K562 (cell line): Measurements from ENCODE around the gene GALNT18. TPM values are rescaled to one million over a fixed set of nuclear protein-coding genes. Genes with fewer than 3 reads are reported as not detected.

Source experiments
- ATAC-seq: fragments of 200-7000 bp; cut with Tn5 transposase; 3 replicates; pipeline ENCODE4 v1.9.1; 2020; ENCODE audit warnings: moderate library complexity
- BruUV-seq: library from RNA; stranded (reverse); fragments of 400-500 nt; replicated peaks from 2 replicates; lab custom pipeline; 2021; lab: Mats Ljungman, UMichigan
- CTCF ChIA-PET: fragments of 300-600 bp; formaldehyde crosslinking; extraction: SDS; loops from one replicate; lab custom pipeline; 2021; ENCODE audit warnings: low intra/inter-chr PET ratio; lab: Yijun Ruan, JAX
- POLR2A ChIA-PET: fragments of 300-600, 350-650 bp; sonication (Branson Sonifier 250); formaldehyde crosslinking; extraction: SDS; loops from one replicate; lab custom pipeline; 2021; ENCODE audit warnings: antibody characterized with exemption, inconsistent platforms; lab: Yijun Ruan, JAX
- DNase-seq, 4 experiments: peaks; one replicate each; pipeline versions ENCODE4 v3.0.0 to v3.0.0-alpha.2; 2011 to 2018; ENCODE audit warnings: low spot score in 3 of 4, mixed read lengths in 3 of 4; ENCODE audit errors: extremely low read depth in 1 of 4
- FAIRE-seq: peaks from 2 replicates; lab custom pipeline; 2011; peaks lifted over from hg19 to GRCh38; lab: Jason Lieb, UNC
- H2AFZ ChIP-seq: 2 replicates; pipeline ENCODE4 v1.6.0; 2011; ENCODE audit warnings: low read depth, low read length, control low read depth, inconsistent platforms
- H3K27ac ChIP-seq: fragments of 200-600 bp; 3 replicates; pipeline ENCODE4 v1.8.0; 2011; ENCODE audit warnings: low read depth, mild to moderate bottlenecking, control low read depth, inconsistent platforms, low read length, moderate library complexity, mixed read lengths; ENCODE audit errors: extremely low read depth
- H3K27me3 ChIP-seq, 2 experiments: fragments of 300-600 bp in 1 of 2; 2 replicates in 1 of 2; 3 replicates in 1 of 2; pipeline versions ENCODE4 v1.6.0 to v1.8.0; 2011; ENCODE audit warnings: inconsistent platforms in 2 of 2, low read length in 2 of 2, mild to moderate bottlenecking in 1 of 2, mixed read lengths in 1 of 2, moderate library complexity in 1 of 2; ENCODE audit not compliant: control insufficient read depth in 2 of 2, insufficient read depth in 2 of 2
- H3K36me3 ChIP-seq: fragments of 300-600 bp; 3 replicates; pipeline ENCODE4 v1.8.0; 2011; ENCODE audit warnings: mild to moderate bottlenecking, low read length, inconsistent platforms; ENCODE audit not compliant: control insufficient read depth, insufficient read depth
- H3K4me1 ChIP-seq, 2 experiments: fragments of 200-600 bp in 1 of 2; replicated peaks in 1 of 2; 2 replicates in 1 of 2; 3 replicates in 1 of 2; pipeline versions ENCODE4 v1.5.1 to v1.8.0; 2011; ENCODE audit warnings: inconsistent platforms in 2 of 2, low read length in 2 of 2, mild to moderate bottlenecking in 1 of 2, mixed read lengths in 1 of 2, moderate library complexity in 1 of 2; ENCODE audit not compliant: control insufficient read depth in 2 of 2, insufficient read depth in 2 of 2
- H3K4me2 ChIP-seq: 2 replicates; pipeline ENCODE4 v1.6.1; 2011; ENCODE audit warnings: low read length, control low read depth, inconsistent platforms, mixed read lengths; ENCODE audit not compliant: insufficient read depth
- H3K4me3 ChIP-seq: fragments of 200-600 bp; sonication (generic), shearing (Covaris generic); 2 replicates; pipeline ENCODE4 v1.5.1; 2016; ENCODE audit warnings: control low read depth, inconsistent platforms
- H3K79me2 ChIP-seq: fragments of 200-600 bp; 3 replicates; pipeline ENCODE4 v1.8.0; 2011; ENCODE audit warnings: low read length, inconsistent platforms; ENCODE audit not compliant: control insufficient read depth, insufficient read depth
- H3K9ac ChIP-seq, 2 experiments: 2 replicates each; pipeline versions ENCODE4 v1.6.0 to v1.6.1; 2011; ENCODE audit warnings: low read depth in 2 of 2, low read length in 2 of 2, control low read depth in 1 of 2, inconsistent platforms in 1 of 2, mild to moderate bottlenecking in 1 of 2, mixed read lengths in 1 of 2; ENCODE audit not compliant: insufficient read depth in 1 of 2
- H3K9me1 ChIP-seq: one replicate; pipeline ENCODE4 v1.6.0; 2011; ENCODE audit warnings: inconsistent platforms, mild to moderate bottlenecking, low read length, moderate library complexity; ENCODE audit not compliant: control insufficient read depth, insufficient read depth
- H3K9me3 ChIP-seq: replicated peaks from 2 replicates; pipeline ENCODE4 v1.5.1; 2011; ENCODE audit warnings: low read depth, low read length, inconsistent platforms; ENCODE audit not compliant: control insufficient read depth, insufficient read depth
- H4K20me1 ChIP-seq: replicated peaks from 2 replicates; pipeline ENCODE4 v1.6.1; 2011; ENCODE audit warnings: low read length, inconsistent platforms, mixed read lengths; ENCODE audit not compliant: control insufficient read depth, insufficient read depth
- CREM ChIP-seq: IDR thresholded peaks from 2 replicates; pipeline ENCODE4 v1.6.1; 2014; ENCODE audit warnings: antibody characterized with exemption, low read depth
- HEY1 ChIP-seq: fragments of 250-450 bp; sonication (Bioruptor Pico); IDR thresholded peaks from 2 replicates; pipeline ENCODE4 v1.5.0; 2020; ENCODE audit warnings: mild to moderate bottlenecking, moderate library complexity, borderline replicate concordance
- MAZ ChIP-seq, 2 experiments: fragments of 450-650 bp in 1 of 2; sonication (generic) in 1 of 2; formaldehyde crosslinking; IDR thresholded peaks in 1 of 2; conservative IDR thresholded peaks in 1 of 2; 2 replicates each; pipeline versions ENCODE4 v1.4.0 to v1.5.0; 2020; ENCODE audit warnings: mild to moderate bottlenecking in 1 of 2, missing genetic modification reagents in 1 of 2
- PYGO2 ChIP-seq: fragments of 450-650 bp; IDR thresholded peaks from 2 replicates; pipeline ENCODE4 v1.6.1; 2016; ENCODE audit warnings: mild to moderate bottlenecking, missing genetic modification characterization, moderate library complexity, missing compliant biosample characterization
- SRSF7 ChIP-seq: fragments of 200-400 bp; formaldehyde crosslinking; optimal IDR thresholded peaks from 2 replicates; pipeline ENCODE3; 2017; ENCODE audit warnings: mild to moderate bottlenecking, low read depth, low read length
- ZFP1 ChIP-seq: fragments of 450-650 bp; formaldehyde crosslinking; IDR thresholded peaks from 2 replicates; pipeline ENCODE4 v1.4.0; 2020; ENCODE audit warnings: mild to moderate bottlenecking, mixed read lengths
- ZNF146 ChIP-seq: IDR thresholded peaks from one replicate; pipeline ENCODE4 v1.6.1; 2018; ENCODE audit warnings: missing compliant biosample characterization; ENCODE audit not compliant: unreplicated experiment
- ZNF274 ChIP-seq: IDR thresholded peaks from 2 replicates; pipeline ENCODE4 v1.6.1; 2011; ENCODE audit warnings: low read depth, mild to moderate bottlenecking, low read length, moderate library complexity, borderline replicate concordance
- ZNF277 ChIP-seq: fragments of 250-450 bp; sonication (Bioruptor Pico); IDR thresholded peaks from 2 replicates; pipeline ENCODE4 v1.8.0; 2022; ENCODE audit warnings: inconsistent platforms, mild to moderate bottlenecking, moderate library complexity, borderline replicate concordance
- ZNF445 ChIP-seq: fragments of 250-450 bp; sonication (Bioruptor Pico); IDR thresholded peaks from 2 replicates; pipeline ENCODE4 v1.4.0; 2020; ENCODE audit warnings: low read depth, mild to moderate bottlenecking, moderate library complexity
- ZNF644 ChIP-seq: fragments of 200-800 bp; sonication (Bioruptor generic); IDR thresholded peaks from 2 replicates; pipeline ENCODE4 v1.6.1; 2016; ENCODE audit warnings: low read depth, missing genetic modification characterization, missing compliant biosample characterization
- ZNF785 ChIP-seq: fragments of 250-450 bp; sonication (Bioruptor Pico); IDR thresholded peaks from 2 replicates; pipeline ENCODE4 v1.4.0; 2020; ENCODE audit warnings: mild to moderate bottlenecking
- WGBS: fragments of 100-300 bp; shearing (Covaris generic); methylation state at CpG from one replicate; pipeline ENCODE4 v1.1.6; 2016; ENCODE audit warnings: low coverage, mixed read lengths; ENCODE audit not compliant: insufficient coverage; ENCODE audit errors: missing lambda C conversion rate; 5-methylcytosine and 5-hydroxymethylcytosine counted together
- in situ Hi-C: fragments of 300-500 bp; cut with MboI; formaldehyde crosslinking; loops from 4 replicates; pipeline ENCODE4 v1.15.0; 2018; ENCODE audit warnings: inconsistent platforms, mixed read lengths
- intact Hi-C: fragments of 100-400 bp; cut with micrococcal nuclease; formaldehyde crosslinking; loops from 2 replicates; pipeline ENCODE4 v1.14.2; 2022
- polyA plus RNA-seq, 8 experiments: library from polyadenylated mRNA; depleted of rRNA in 4 of 8; stranded (reverse) in 5 of 8; unstranded in 3 of 8; fragments of >200 nt; fragmentation: Nextera tagmentation in 2 of 8; fragmentation: Illumina TruSeq in 1 of 8; extraction: Ambion mirVana in 2 of 8; extraction: Trizol in 1 of 8; gene quantifications; 2 replicates each; pipeline versions ENCODE4 v1.2.1 to v1.2.3, GENCODE V29; 2011 to 2014; ENCODE audit warnings: inconsistent platforms in 1 of 8, missing spikeins in 1 of 8
- total RNA-seq, 7 experiments: library from RNA; depleted of rRNA in 6 of 7; stranded (reverse); fragments of >200 nt in 6 of 7; fragmentation: Illumina TruSeq in 2 of 7; extraction: Trizol in 2 of 7; gene quantifications; 2 replicates each; pipeline versions ENCODE4 v1.2.1 to v1.2.3, GENCODE V29; 2011 to 2021; ENCODE audit warnings: low replicate concordance in 1 of 7
- TF ChIP-seq, protein P1 (sequence below): fragments of 250-450 bp; sonication (Bioruptor Pico); IDR thresholded peaks from 2 replicates; pipeline ENCODE4 v1.8.0; 2021; ENCODE audit warnings: moderate library complexity, mild to moderate bottlenecking, inconsistent platforms

Gene GALNT18
- total and polyA plus RNA-seq, 9 of the 15 experiments (the other 6 are each of a cell fraction or from before 2014, with no cell fraction given) = not detected

DNA sequence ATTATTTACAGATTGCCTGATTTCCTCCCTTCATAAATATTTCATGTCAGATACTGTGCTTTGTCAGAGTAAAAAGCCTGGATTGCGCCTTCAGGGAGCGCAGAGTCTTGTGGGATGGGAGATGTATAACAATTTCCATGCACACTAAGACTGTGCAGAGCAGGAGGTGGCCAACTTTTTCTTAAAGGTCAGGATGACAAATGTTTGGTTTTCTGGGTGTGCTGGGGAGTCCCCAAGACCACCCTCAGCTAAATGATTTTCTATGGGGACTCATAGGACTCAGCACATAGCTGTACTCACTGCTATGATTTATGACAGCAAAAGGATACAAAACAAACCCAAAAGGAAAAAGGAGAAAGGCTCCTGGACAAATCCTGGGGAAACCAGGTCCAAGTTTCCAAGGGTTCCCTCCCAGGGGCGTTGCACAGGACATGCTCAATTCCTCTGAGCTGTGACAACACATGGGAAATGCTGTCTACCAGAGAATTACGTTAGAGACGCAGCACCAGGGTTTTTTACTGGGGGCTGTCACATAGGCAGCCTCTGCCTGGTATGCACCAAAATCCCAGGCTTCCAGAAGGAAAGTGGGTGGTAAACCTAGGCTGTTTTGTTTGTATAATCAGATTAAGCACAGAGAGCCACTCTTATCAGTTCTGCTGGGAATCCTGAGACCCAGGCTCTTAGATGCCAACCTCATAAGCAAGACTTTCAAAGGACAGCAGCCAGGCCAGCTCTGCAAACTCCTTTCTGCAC is 327.8 kb downstream of the GALNT18 start:
- H2AFZ ChIP-seq = no peak overlapping the region
- 0 out of 2 replicates have a peak, but pooled peaks cover 3% of the 10 kb centered on the region for H4K20me1 ChIP-seq
- no peak overlapping the region for H3K27ac ChIP-seq
- no peaks in the 10 kb centered on the region for H3K79me2 ChIP-seq
- no TSS peak for BruUV-seq
- H3K27me3 ChIP-seq = peaks cover 0 to 31% of the 10 kb centered on the region in 2 experiments; a peak in 3 of 5 replicates
- POLR2A ChIA-PET = interaction anchor here (0.6 kb wide), 1 partner anchor 44 kb away, joined by 3 read pairs; no protein-coding TSS in a partner anchor
- FAIRE-seq (no peak), ATAC-seq (no peak), DNase-seq (no peak)
- no peaks in the 10 kb centered on the region for H3K4me1 ChIP-seq
- CTCF ChIA-PET = interaction anchor here (0.6 kb wide), 1 partner anchor 26 kb away, joined by 3 read pairs; no protein-coding TSS in a partner anchor
- intact Hi-C loops (no loop called here), in situ Hi-C loops (no loop called here)
- no peaks in the 10 kb centered on the region for H3K9me1 ChIP-seq
- H3K4me3 ChIP-seq = no peak overlapping the region
- TF ChIP-seq HEY1 = no peak
- H3K9me3 ChIP-seq = no peaks in the 10 kb centered on the region
- no peak overlapping the region for H3K4me2 ChIP-seq
- H3K36me3 ChIP-seq = no peaks in the 10 kb centered on the region
- WGBS = 0% methylated on average over 5 of the region's 5 CpGs
- H3K9ac ChIP-seq = no peak overlapping the region

GRCh38 chr11:11292839-11293238 is 329.0 kb downstream of the GALNT18 start:
- ChIA-PET POLR2A (interaction anchor here (0.6 kb wide), 1 partner anchor 9 kb away, joined by 3 read pairs; no protein-coding TSS in a partner anchor), CTCF (no interaction called here)
- Histone ChIP-seq H3K4me2 (no peak overlapping the region), H3K9ac (no peak overlapping the region), H3K4me1 (no peaks in the 10 kb centered on the region), H3K9me3 (no peaks in the 10 kb centered on the region), H4K20me1 (0 out of 2 replicates have a peak, but pooled peaks cover 3% of the 10 kb centered on the region), H3K27ac (no peak overlapping the region), H3K79me2 (no peaks in the 10 kb centered on the region), H3K27me3 (peaks cover 0 to 29% of the 10 kb centered on the region in 2 experiments; a peak in 3 of 5 replicates), H2AFZ (no peak overlapping the region), H3K9me1 (no peaks in the 10 kb centered on the region), H3K4me3 (no peak overlapping the region), H3K36me3 (no peaks in the 10 kb centered on the region)
- in situ Hi-C loops = no loop called here
- WGBS = 0% methylated on average over 12 of the region's 12 CpGs
- BruUV-seq = no TSS peak
- FAIRE-seq = no peak
- ATAC-seq = no peak
- DNase-seq = no peak
- intact Hi-C loops = no loop called here
- TF ChIP-seq ZNF146 = no peak
- TF ChIP-seq CREM = no peak
- TF ChIP-seq ZNF644 = no peak
- TF ChIP-seq ZFP1 (CRISPR knock-in tag) = no peak
- no peak for TF ChIP-seq ZNF274
- TF ChIP-seq ZNF277 (CRISPR knock-in tag) = no peak
- no peak for TF ChIP-seq PYGO2 (tag)
- TF ChIP-seq ZNF445 (CRISPR knock-in tag) = no peak
- no peak for TF ChIP-seq ZNF785
- TF ChIP-seq, protein P1, sequence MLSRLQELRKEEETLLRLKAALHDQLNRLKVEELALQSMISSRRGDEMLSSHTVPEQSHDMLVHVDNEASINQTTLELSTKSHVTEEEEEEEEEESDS (CRISPR knock-in tag) = no peak
- TF ChIP-seq SRSF7 = no peak
- no peak for TF ChIP-seq HEY1
- no peak for TF ChIP-seq MAZ (CRISPR knock-in tag; conservative IDR thresholded peaks at IDR 0.05 in 1 of 2, IDR thresholded peaks at IDR 0.05 in 1 of 2)
